Lower lobe of right lung (tissue), 2 donors: ENCODE results near the gene NCOA1. TPM values are rescaled to one million over a fixed set of nuclear protein-coding genes. Genes with fewer than 3 reads are reported as not detected.
"Not testable (repeated sequence)": the region's sequence is repeated elsewhere in the genome, so short reads cannot be mapped to it uniquely, and the experiment has no call there.

Experiments
- ATAC-seq, 2 donors: fragments of 200-7000 bp; cut with Tn5 transposase; one replicate each; pipeline ENCODE4 v1.9.1; 2020 to 2022; ENCODE audit warnings: mild to moderate bottlenecking in 2 of 2, moderate library complexity in 2 of 2
- DNase-seq: peaks from one replicate; pipeline ENCODE4 v3.0.0-alpha.2; 2020
- H3K27ac ChIP-seq: fragments of 200-600 bp; one replicate; pipeline ENCODE4 v1.8.0; 2022
- H3K27me3 ChIP-seq: fragments of 200-600 bp; one replicate; pipeline ENCODE4 v1.8.0; 2022; ENCODE audit warnings: low read depth
- H3K36me3 ChIP-seq: fragments of 200-600 bp; one replicate; pipeline ENCODE4 v1.8.0; 2022; ENCODE audit warnings: mild to moderate bottlenecking
- H3K4me1 ChIP-seq: fragments of 200-600 bp; one replicate; pipeline ENCODE4 v1.8.0; 2022
- H3K4me3 ChIP-seq: fragments of 200-600 bp; one replicate; pipeline ENCODE4 v1.8.0; 2022; ENCODE audit warnings: mild to moderate bottlenecking
- H3K9me3 ChIP-seq: fragments of 200-600 bp; one replicate; pipeline ENCODE4 v1.8.0; 2022
- CTCF ChIP-seq: fragments of 200-600 bp; IDR thresholded peaks from one replicate; pipeline ENCODE4 v1.8.0; 2022; ENCODE audit warnings: antibody characterized with exemption, mild to moderate bottlenecking
- intact Hi-C: fragments of 100-400 bp; cut with DNase I; formaldehyde crosslinking; loops from one replicate; pipeline ENCODE4 v1.11.0; 2022
- total RNA-seq: library from RNA; stranded (reverse); fragmentation: NEBNext Ultra II Directional; extraction: Animal tissue kit (Norgen Biotek cat#: 25700); gene quantifications from one replicate; pipeline ENCODE4 v1.2.1, GENCODE V29; 2021
- donor health status: DM: no; HTN: yes; CAD: no; lungs with severe emphysema.

NCOA1 gene
- total RNA-seq, 1 donor from 2014 or later, result 48.3 TPM

- peaks cover 3% of the 10 kb centered on the region for H3K9me3 ChIP-seq
- H3K27ac ChIP-seq, result no peak overlapping the region
- no peaks in the 10 kb centered on the region for H3K36me3 ChIP-seq
- H3K27me3 ChIP-seq, result no peaks in the 10 kb centered on the region
- H3K4me3 ChIP-seq, result no peak overlapping the region
- intact Hi-C loops, result no loop called here
- ATAC-seq (peak; percentile 24 to 51), DNase-seq (no peak)
- TF ChIP-seq CTCF, result no peak
- H3K4me1 ChIP-seq, result no peaks in the 10 kb centered on the region
These were observed 55.6 kb downstream of the NCOA1 start for GRCh38 chr2:24546669-24547068.

- no peaks in the 10 kb centered on the region for H3K27me3 ChIP-seq
- no peak overlapping the region for H3K27ac ChIP-seq
- no peaks in the 10 kb centered on the region for H3K4me1 ChIP-seq
- no peak for TF ChIP-seq CTCF
- H3K36me3 ChIP-seq, result no peaks in the 10 kb centered on the region
- H3K4me3 ChIP-seq, result no peak overlapping the region
- H3K9me3 ChIP-seq, result peaks cover 3% of the 10 kb centered on the region
- intact Hi-C loops, result no loop called here
- no peak for DNase-seq
- ATAC-seq, result no peak
These were observed 57.0 kb downstream of the NCOA1 start for GRCh38 chr2:24548058-24548457.

- H3K27me3 ChIP-seq, intact Hi-C loops, H3K9me3 ChIP-seq, H3K27ac ChIP-seq, H3K4me3 ChIP-seq, ATAC-seq, DNase-seq, H3K4me1 ChIP-seq, H3K36me3 ChIP-seq: not testable (repeated sequence)
These were observed 59.2 kb downstream of the NCOA1 start for GRCh38 chr2:24550301-24550700.

GRCh38 chr2:24551016-24551415 lies 60.0 kb downstream of the NCOA1 start:
- Histone ChIP-seq H3K36me3 (no peaks in the 10 kb centered on the region), H3K4me3 (no peak overlapping the region), H3K27ac (no peak overlapping the region), H3K4me1 (no peaks in the 10 kb centered on the region), H3K27me3 (no peaks in the 10 kb centered on the region), H3K9me3 (no peaks in the 10 kb centered on the region)
- DNase-seq, result no peak
- no peak for TF ChIP-seq CTCF
- intact Hi-C loops, result no loop called here
- ATAC-seq, result no peak

- Histone ChIP-seq H3K27me3 (no peaks in the 10 kb centered on the region), H3K9me3 (no peaks in the 10 kb centered on the region), H3K4me3 (no peak overlapping the region), H3K27ac (no peak overlapping the region), H3K36me3 (no peaks in the 10 kb centered on the region), H3K4me1 (no peaks in the 10 kb centered on the region)
- ATAC-seq (no peak), DNase-seq (no peak)
- intact Hi-C loops, result no loop called here
- TF ChIP-seq CTCF, result no peak
These were observed 61.8 kb downstream of the NCOA1 start for GRCh38 chr2:24552836-24553235.

GRCh38 chr2:24558781-24559472 lies 67.9 kb downstream of the NCOA1 start:
- H3K36me3 ChIP-seq, result no peaks in the 10 kb centered on the region
- intact Hi-C loops, result no loop called here
- no peaks in the 10 kb centered on the region for H3K9me3 ChIP-seq
- no peak for DNase-seq
- peaks cover 16% of the 10 kb centered on the region for H3K4me1 ChIP-seq
- no peak for TF ChIP-seq CTCF
- no peak overlapping the region for H3K27ac ChIP-seq
- ATAC-seq, result no peak
- no peak overlapping the region for H3K4me3 ChIP-seq
- no peaks in the 10 kb centered on the region for H3K27me3 ChIP-seq
